Endodermal cell (in vitro differentiated cells): ENCODE data around the gene ALS2CL. TPM values are rescaled to one million over a fixed set of nuclear protein-coding genes. Genes with fewer than 3 reads are reported as not detected.

Experiments
- DNase-seq: peaks from one replicate; pipeline ENCODE4 v3.0.0-alpha.2; 2017
- H3K27ac ChIP-seq: 2 replicates; pipeline ENCODE4 v1.5.1; 2013; ENCODE audit warnings: mild to moderate bottlenecking, low read depth, low read length, moderate library complexity
- H3K27me3 ChIP-seq: 2 replicates; pipeline ENCODE4 v1.6.1; 2013; ENCODE audit warnings: mild to moderate bottlenecking, low read length, moderate library complexity; ENCODE audit not compliant: insufficient read depth, control insufficient read depth, poor library complexity, severe bottlenecking
- H3K36me3 ChIP-seq: 2 replicates; pipeline ENCODE4 v1.7.0; 2013; ENCODE audit warnings: mild to moderate bottlenecking, low read length, moderate library complexity; ENCODE audit not compliant: control insufficient read depth, insufficient read depth
- H3K4me1 ChIP-seq: one replicate; pipeline ENCODE4 v1.7.0; 2013; ENCODE audit warnings: low read length; ENCODE audit not compliant: control insufficient read depth, insufficient read depth
- H3K4me3 ChIP-seq: 2 replicates; pipeline ENCODE4 v1.5.1; 2013; ENCODE audit warnings: mild to moderate bottlenecking, low read length, moderate library complexity
- H3K9ac ChIP-seq: 2 replicates; pipeline ENCODE4 v1.6.1; 2013; ENCODE audit warnings: mild to moderate bottlenecking, low read length, moderate library complexity; ENCODE audit not compliant: poor library complexity, severe bottlenecking; ENCODE audit errors: extremely low read depth
- H3K9me3 ChIP-seq: 2 replicates; pipeline ENCODE4 v1.6.1; 2013; ENCODE audit warnings: mild to moderate bottlenecking, low read length, moderate library complexity; ENCODE audit not compliant: control insufficient read depth
- H3K27ac Mint-ChIP-seq: 2 replicates; pipeline ENCODE4 v1.8.0; 2020; ENCODE audit warnings: mixed read lengths
- H3K27me3 Mint-ChIP-seq: 2 replicates; pipeline ENCODE4 v1.8.0; 2021; ENCODE audit warnings: mild to moderate bottlenecking, mixed read lengths; ENCODE audit not compliant: insufficient read depth
- H3K36me3 Mint-ChIP-seq: 2 replicates; pipeline ENCODE4 v1.8.0; 2020; ENCODE audit warnings: low read depth, mixed read lengths
- H3K4me1 Mint-ChIP-seq: 2 replicates; pipeline ENCODE4 v1.8.0; 2020; ENCODE audit warnings: mixed read lengths
- H3K4me3 Mint-ChIP-seq: 2 replicates; pipeline ENCODE4 v1.8.0; 2020; ENCODE audit warnings: mild to moderate bottlenecking, moderate library complexity, mixed read lengths
- H3K9me3 Mint-ChIP-seq: 2 replicates; pipeline ENCODE4 v1.8.0; 2020; ENCODE audit warnings: mild to moderate bottlenecking, mixed read lengths
- CTCF ChIP-seq: fragments of 200-600 bp; sonication (generic); conservative IDR thresholded peaks from 2 replicates; pipeline ENCODE4 v1.5.0; 2021; ENCODE audit warnings: antibody characterized with exemption, mild to moderate bottlenecking
- WGBS, 2 experiments: methylation state at CpG; one replicate each; pipeline versions ENCODE4 v1.1.5 to v1.1.7; 2013; ENCODE audit warnings: missing lambda C conversion rate in 2 of 2, mixed read lengths in 1 of 2; ENCODE audit not compliant: insufficient coverage in 1 of 2, insufficient read length in 1 of 2; 5-methylcytosine and 5-hydroxymethylcytosine counted together
- total RNA-seq, 2 donors: library from RNA; stranded (reverse); fragmentation: NEBNext Ultra II Directional in 1 of 2; extraction: Animal tissue kit (Norgen Biotek cat#: 25700) in 1 of 2; gene quantifications; 2 replicates in 1 of 2; 3 replicates in 1 of 2; pipeline ENCODE4 v1.2.1, GENCODE V29; 2021

Gene ALS2CL
- total RNA-seq, 2 donors from 2014 or later, result 8.9 to 20.8 TPM

DNA sequence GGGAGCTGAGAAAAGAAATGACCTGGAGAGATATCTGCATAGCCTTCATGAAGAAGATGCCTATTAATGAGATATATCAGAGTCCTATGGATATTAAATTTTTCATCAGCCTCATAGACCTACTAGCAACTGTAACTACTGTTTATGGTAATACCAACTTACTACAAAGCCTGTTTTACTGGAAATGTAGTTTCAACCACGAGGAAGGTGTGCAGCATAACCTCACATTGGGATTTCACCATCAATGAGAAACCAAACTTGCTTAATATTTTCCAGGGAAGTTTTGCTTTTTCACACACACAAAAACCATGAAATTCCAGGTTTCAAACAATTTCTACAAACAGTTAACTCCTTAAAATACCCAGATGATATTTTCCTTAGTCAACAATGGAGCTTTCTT is 49.8 kb downstream of the ALS2CL start:
- Mint-ChIP-seq H3K27me3 (peaks cover 15% of the 10 kb centered on the region), H3K36me3 (no peaks in the 10 kb centered on the region), H3K27ac (no peak overlapping the region), H3K9me3 (peaks cover 29% of the 10 kb centered on the region), H3K4me3 (no peak overlapping the region), H3K4me1 (peaks cover 3% of the 10 kb centered on the region)
- no peak overlapping the region for H3K9ac ChIP-seq
- no peak overlapping the region for H3K27ac ChIP-seq
- 93% methylated on average over 1 of the region's 1 CpG; no CpG with 5 or more reads in 1 of the 2 experiments for WGBS, 2 experiments
- peaks cover 28% of the 10 kb centered on the region for H3K9me3 ChIP-seq
- H3K36me3 ChIP-seq, result no peaks in the 10 kb centered on the region
- TF ChIP-seq CTCF, result no peak
- H3K4me3 ChIP-seq, result no peak overlapping the region
- no peak for DNase-seq
- peaks cover 2% of the 10 kb centered on the region for H3K4me1 ChIP-seq
- no peaks in the 10 kb centered on the region for H3K27me3 ChIP-seq

- H3K9me3 Mint-ChIP-seq, result peaks cover 29% of the 10 kb centered on the region
- H3K4me1 ChIP-seq, result peaks cover 3% of the 10 kb centered on the region
- no peak for DNase-seq
- no peaks in the 10 kb centered on the region for H3K27me3 ChIP-seq
- WGBS, 2 experiments, result 97 to 100% methylated on average over 4 to 6 of the region's 6 CpGs
- no peaks in the 10 kb centered on the region for H3K36me3 Mint-ChIP-seq
- peaks cover 15% of the 10 kb centered on the region for H3K27me3 Mint-ChIP-seq
- H3K4me1 Mint-ChIP-seq, result peaks cover 7% of the 10 kb centered on the region
- no peak overlapping the region for H3K27ac Mint-ChIP-seq
- no peak overlapping the region for H3K27ac ChIP-seq
- H3K9ac ChIP-seq, result no peak overlapping the region
- no peak overlapping the region for H3K4me3 Mint-ChIP-seq
- TF ChIP-seq CTCF, result no peak
- no peak overlapping the region for H3K4me3 ChIP-seq
- peaks cover 28% of the 10 kb centered on the region for H3K9me3 ChIP-seq
- no peaks in the 10 kb centered on the region for H3K36me3 ChIP-seq
Observed at GRCh38 chr3:46642971-46643370, 50.5 kb downstream of the ALS2CL start.

GRCh38 chr3:46640927-46641326 is 52.6 kb downstream of the ALS2CL start:
- Histone ChIP-seq H3K4me3 (peak overlapping the region; percentile 53), H3K27me3 (no peaks in the 10 kb centered on the region), H3K9me3 (peaks cover 28% of the 10 kb centered on the region), H3K9ac (no peak overlapping the region), H3K4me1 (peaks cover 3% of the 10 kb centered on the region), H3K36me3 (no peaks in the 10 kb centered on the region), H3K27ac (no peak overlapping the region)
- no peak overlapping the region for H3K4me3 Mint-ChIP-seq
- H3K27ac Mint-ChIP-seq, result no peak overlapping the region
- peaks cover 15% of the 10 kb centered on the region for H3K27me3 Mint-ChIP-seq
- H3K9me3 Mint-ChIP-seq, result peaks cover 29% of the 10 kb centered on the region
- no peak for TF ChIP-seq CTCF
- no peaks in the 10 kb centered on the region for H3K36me3 Mint-ChIP-seq
- DNase-seq, result no peak
- WGBS, 2 experiments, result 85 to 90% methylated on average over 2 to 3 of the region's 3 CpGs
- peaks cover 7% of the 10 kb centered on the region for H3K4me1 Mint-ChIP-seq
